DOHH2 (cell line): ENCODE results near the gene PLET1.

Experiments
- H3F3A ChIP-seq: fragments of 200-600 bp; sonication (generic), shearing (Covaris generic); 2 replicates; pipeline ENCODE4 v1.6.0; 2016; ENCODE audit warnings: antibody characterized with exemption, mild to moderate bottlenecking; ENCODE audit not compliant: control insufficient read depth, insufficient read depth
- H3K27ac ChIP-seq: fragments of 200-600 bp; sonication (generic); 2 replicates; pipeline ENCODE4 v1.5.1; 2014; ENCODE audit warnings: low read depth, mild to moderate bottlenecking, low read length, moderate library complexity
- H3K27me3 ChIP-seq: fragments of 200-600 bp; sonication (generic); 2 replicates; pipeline ENCODE4 v1.6.1; 2014; ENCODE audit warnings: mild to moderate bottlenecking, low read length, mixed read lengths; ENCODE audit not compliant: control insufficient read depth
- H3K36me3 ChIP-seq: fragments of 200-600 bp; sonication (generic); 2 replicates; pipeline ENCODE4 v1.6.1; 2014; ENCODE audit warnings: mild to moderate bottlenecking, low read length, moderate library complexity, mixed read lengths; ENCODE audit not compliant: control insufficient read depth
- H3K4me1 ChIP-seq: fragments of 200-600 bp; sonication (generic); 2 replicates; pipeline ENCODE4 v1.6.1; 2014; ENCODE audit warnings: mild to moderate bottlenecking, low read length, mixed read lengths; ENCODE audit not compliant: control insufficient read depth
- H3K4me2 ChIP-seq: fragments of 200-600 bp; sonication (generic); 2 replicates; pipeline ENCODE4 v1.6.0; 2014; ENCODE audit warnings: mild to moderate bottlenecking, low read length, moderate library complexity
- H3K4me3 ChIP-seq: fragments of 200-600 bp; sonication (generic); 2 replicates; pipeline ENCODE4 v1.5.1; 2014; ENCODE audit warnings: mild to moderate bottlenecking, low read length, mixed read lengths
- H3K79me2 ChIP-seq: fragments of 200-600 bp; sonication (generic); 2 replicates; pipeline ENCODE4 v1.6.1; 2014; ENCODE audit warnings: mild to moderate bottlenecking, low read length, mixed read lengths; ENCODE audit not compliant: control insufficient read depth
- H3K9me2 ChIP-seq: fragments of 200-600 bp; sonication (generic); replicated peaks from 2 replicates; pipeline ENCODE4 v1.6.1; 2014; ENCODE audit warnings: mild to moderate bottlenecking, low read length, mixed read lengths; ENCODE audit not compliant: control insufficient read depth
- H3K9me3 ChIP-seq: fragments of 200-600 bp; sonication (generic); 2 replicates; pipeline ENCODE4 v1.6.1; 2014; ENCODE audit warnings: antibody characterized with exemption, low read length, mixed read lengths; ENCODE audit not compliant: control insufficient read depth, insufficient read depth
- H4K20me1 ChIP-seq: fragments of 200-600 bp; sonication (generic); 2 replicates; pipeline ENCODE4 v1.6.0; 2014; ENCODE audit warnings: low read depth, mild to moderate bottlenecking, antibody characterized with exemption, low read length, moderate library complexity; ENCODE audit not compliant: control insufficient read depth, insufficient read depth
- CTCF ChIP-seq: fragments of 200-600 bp; sonication (generic); IDR thresholded peaks from one replicate; pipeline ENCODE4 v1.5.1; 2014; ENCODE audit warnings: antibody characterized with exemption, mild to moderate bottlenecking, low read depth, low read length; ENCODE audit not compliant: poor library complexity, severe bottlenecking
- EZH2phosphoT487 ChIP-seq: fragments of 200-600 bp; sonication (generic); IDR thresholded peaks from 2 replicates; pipeline ENCODE4 v1.6.1; 2017; ENCODE audit warnings: borderline replicate concordance, mild to moderate bottlenecking, antibody characterized with exemption, low read length, moderate library complexity, mixed read lengths

Gene PLET1

GRCh38 chr11:112215621-112216020 lies 45.0 kb downstream of the PLET1 start:
- Histone ChIP-seq H3K27ac (no peak overlapping the region), H3K4me3 (no peak overlapping the region), H3K9me3 (no peaks in the 10 kb centered on the region), H3K4me2 (no peak overlapping the region), H3F3A (no peaks in the 10 kb centered on the region), H3K36me3 (no peaks in the 10 kb centered on the region), H3K79me2 (no peaks in the 10 kb centered on the region), H3K27me3 (peaks cover 14% of the 10 kb centered on the region), H3K4me1 (0 out of 2 replicates have a peak, but pooled peaks cover 3% of the 10 kb centered on the region), H4K20me1 (no peaks in the 10 kb centered on the region), H3K9me2 (no peaks in the 10 kb centered on the region)
- TF ChIP-seq CTCF (no peak), EZH2phosphoT487 (no peak)

- H3K36me3 ChIP-seq = no peaks in the 10 kb centered on the region
- H4K20me1 ChIP-seq = no peaks in the 10 kb centered on the region
- no peaks in the 10 kb centered on the region for H3K4me1 ChIP-seq
- no peak overlapping the region for H3K27ac ChIP-seq
- TF ChIP-seq EZH2phosphoT487 (no peak), CTCF (no peak)
- H3K9me2 ChIP-seq = no peaks in the 10 kb centered on the region
- no peak overlapping the region for H3K4me3 ChIP-seq
- H3K9me3 ChIP-seq = no peaks in the 10 kb centered on the region
- peaks cover 23% of the 10 kb centered on the region for H3K27me3 ChIP-seq
- H3F3A ChIP-seq = no peaks in the 10 kb centered on the region
- no peak overlapping the region for H3K4me2 ChIP-seq
- no peaks in the 10 kb centered on the region for H3K79me2 ChIP-seq
Observed at GRCh38 chr11:112213753-112214152, 46.9 kb downstream of the PLET1 start.

GRCh38 chr11:112212710-112213109 lies 48.0 kb downstream of the PLET1 start:
- Histone ChIP-seq H4K20me1 (no peaks in the 10 kb centered on the region), H3F3A (no peaks in the 10 kb centered on the region), H3K4me3 (no peak overlapping the region), H3K9me3 (no peaks in the 10 kb centered on the region), H3K27ac (no peak overlapping the region), H3K4me2 (no peak overlapping the region), H3K9me2 (no peaks in the 10 kb centered on the region), H3K36me3 (no peaks in the 10 kb centered on the region), H3K4me1 (no peaks in the 10 kb centered on the region), H3K79me2 (no peaks in the 10 kb centered on the region), H3K27me3 (peaks cover 26% of the 10 kb centered on the region)
- TF ChIP-seq CTCF (no peak), EZH2phosphoT487 (no peak)

- H3K4me3 ChIP-seq = no peak overlapping the region
- no peak overlapping the region for H3K27ac ChIP-seq
- H3K9me2 ChIP-seq = no peaks in the 10 kb centered on the region
- H3K27me3 ChIP-seq = peaks cover 29% of the 10 kb centered on the region
- no peak overlapping the region for H3K4me2 ChIP-seq
- H3K9me3 ChIP-seq = no peaks in the 10 kb centered on the region
- H4K20me1 ChIP-seq = no peaks in the 10 kb centered on the region
- H3F3A ChIP-seq = no peaks in the 10 kb centered on the region
- H3K79me2 ChIP-seq = no peaks in the 10 kb centered on the region
- H3K36me3 ChIP-seq = no peaks in the 10 kb centered on the region
- TF ChIP-seq EZH2phosphoT487 (no peak), CTCF (no peak)
- no peaks in the 10 kb centered on the region for H3K4me1 ChIP-seq
Observed at GRCh38 chr11:112212290-112212689, 48.4 kb downstream of the PLET1 start.
